Sigmoid colon (tissue), 4 donors: Measurements from ENCODE around the gene MAML3.

Experiments
- EP300 ChIP-seq, 4 donors: sonication (generic); formaldehyde crosslinking; IDR thresholded peaks; one replicate each; pipeline ENCODE4 v1.6.1; 2017; ENCODE audit warnings: antibody characterized with exemption in 4 of 4
- POLR2A ChIP-seq, 2 donors: fragments of 450-650 bp; IDR thresholded peaks; one replicate each; pipeline ENCODE4 v1.6.1; 2016; ENCODE audit warnings: antibody characterized with exemption in 2 of 2, mild to moderate bottlenecking in 2 of 2, moderate library complexity in 2 of 2
- POLR2AphosphoS5 ChIP-seq, 4 donors: sonication (generic); formaldehyde crosslinking; IDR thresholded peaks; one replicate each; pipeline ENCODE4 v1.6.1; 2017; ENCODE audit warnings: antibody characterized with exemption in 4 of 4
- TF ChIP-seq, protein P1 (sequence below), 4 experiments: fragments of 450-650 bp in 3 of 4; fragments of 200-600 bp in 1 of 4; IDR thresholded peaks; one replicate each; pipeline ENCODE4 v1.5.1; 2016 to 2019; ENCODE audit warnings: antibody characterized with exemption in 4 of 4, mild to moderate bottlenecking in 3 of 4, moderate library complexity in 2 of 4

DNA sequence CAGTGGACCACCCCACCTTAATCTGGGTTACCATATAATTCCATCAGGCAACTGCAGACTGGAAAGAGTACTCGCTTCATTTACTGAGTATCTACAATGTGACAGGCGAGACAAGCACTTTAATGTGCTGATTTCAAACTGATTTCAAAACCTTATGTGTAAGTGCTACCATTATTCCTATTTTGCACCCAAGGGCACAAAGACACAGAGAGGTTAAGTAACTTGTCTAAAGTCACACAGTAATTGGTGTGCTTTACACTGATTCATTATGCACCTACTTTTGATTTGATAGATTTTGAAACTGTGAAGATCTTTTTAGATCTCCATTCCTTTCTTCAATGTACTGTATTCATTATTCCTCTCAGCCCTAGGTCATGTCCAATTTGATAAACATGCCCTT is 296.0 kb downstream of the MAML3 start:
- TF ChIP-seq POLR2A (IDR thresholded peaks at IDR 0.05) (no peak), EP300 (IDR thresholded peaks at IDR 0.05) (no peak), POLR2AphosphoS5 (IDR thresholded peaks at IDR 0.05) (no peak)
- TF ChIP-seq, protein P1, sequence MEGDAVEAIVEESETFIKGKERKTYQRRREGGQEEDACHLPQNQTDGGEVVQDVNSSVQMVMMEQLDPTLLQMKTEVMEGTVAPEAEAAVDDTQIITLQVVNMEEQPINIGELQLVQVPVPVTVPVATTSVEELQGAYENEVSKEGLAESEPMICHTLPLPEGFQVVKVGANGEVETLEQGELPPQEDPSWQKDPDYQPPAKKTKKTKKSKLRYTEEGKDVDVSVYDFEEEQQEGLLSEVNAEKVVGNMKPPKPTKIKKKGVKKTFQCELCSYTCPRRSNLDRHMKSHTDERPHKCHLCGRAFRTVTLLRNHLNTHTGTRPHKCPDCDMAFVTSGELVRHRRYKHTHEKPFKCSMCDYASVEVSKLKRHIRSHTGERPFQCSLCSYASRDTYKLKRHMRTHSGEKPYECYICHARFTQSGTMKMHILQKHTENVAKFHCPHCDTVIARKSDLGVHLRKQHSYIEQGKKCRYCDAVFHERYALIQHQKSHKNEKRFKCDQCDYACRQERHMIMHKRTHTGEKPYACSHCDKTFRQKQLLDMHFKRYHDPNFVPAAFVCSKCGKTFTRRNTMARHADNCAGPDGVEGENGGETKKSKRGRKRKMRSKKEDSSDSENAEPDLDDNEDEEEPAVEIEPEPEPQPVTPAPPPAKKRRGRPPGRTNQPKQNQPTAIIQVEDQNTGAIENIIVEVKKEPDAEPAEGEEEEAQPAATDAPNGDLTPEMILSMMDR (IDR thresholded peaks at IDR 0.05), result no peak
